ENCODE measurements around the gene F8. TPM values are rescaled to one million over a fixed set of nuclear protein-coding genes. Genes with fewer than 3 reads are reported as not detected.
A peak's percentile ranks its signal among the peaks of the same experiment; 100 is the strongest.

Gene F8
- total and polyA plus RNA-seq, 2 of the 4 experiments (the other 2 are of a cell fraction), result 1.4 to 1.5 TPM

DNA sequence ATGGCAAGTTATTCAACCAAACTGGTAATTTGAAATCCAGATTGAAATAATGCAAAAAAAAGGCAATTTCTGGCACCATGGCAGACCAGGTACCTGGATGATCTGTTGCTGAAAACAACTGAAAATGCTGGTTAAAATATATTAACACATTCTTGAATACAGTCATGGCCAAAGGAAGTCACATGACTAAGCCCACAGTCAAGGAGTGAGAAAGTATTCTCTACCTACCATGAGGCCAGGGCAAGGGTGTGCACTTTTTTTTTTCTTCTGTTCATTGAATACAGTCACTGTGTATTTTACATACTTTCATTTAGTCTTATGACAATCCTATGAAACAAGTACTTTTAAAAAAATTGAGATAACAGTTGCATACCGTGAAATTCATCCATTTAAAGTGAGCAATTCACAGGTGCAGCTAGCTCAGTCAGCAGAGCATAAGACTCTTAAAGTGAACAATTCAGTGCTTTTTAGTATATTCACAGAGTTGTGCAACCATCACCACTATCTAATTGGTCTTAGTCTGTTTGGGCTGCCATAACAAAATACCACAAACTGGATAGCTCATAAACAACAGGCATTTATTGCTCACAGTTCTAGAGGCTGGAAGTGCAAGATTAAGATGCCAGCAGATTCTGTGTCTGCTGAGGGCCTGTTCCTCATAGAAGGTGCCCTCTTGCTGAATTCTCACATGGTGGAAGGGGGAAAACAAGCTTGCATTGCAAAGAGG, 212.4 kb downstream of the F8 start:
- in situ Hi-C loops (cut with MboI; ENCODE audit: low sequenced_read_pairs) (no loop called here), intact Hi-C loops (cut with micrococcal nuclease) (loop anchor here (1.0 kb wide), 1 partner anchor 40 kb away; no protein-coding TSS in a partner anchor), dilution Hi-C loops (cut with HindIII; ENCODE audit: low sequenced_read_pairs, unreplicated experiment) (no loop called here)
- no peak overlapping the region for H2BK15ac ChIP-seq (ENCODE audit: low read depth, low read length)
- no peak overlapping the region for H3K4ac ChIP-seq (ENCODE audit: low read depth, low read length)
- no peaks in the 10 kb centered on the region for H3K79me1 ChIP-seq (ENCODE audit: low read depth in 1 of 2, low read length in 2 of 2)
- DNase-seq, result peak; percentile 17
- H3K56ac ChIP-seq (ENCODE audit: extremely low read depth, insufficient read depth, low read length), result no peak overlapping the region
- no peak overlapping the region for H2BK20ac ChIP-seq (ENCODE audit: low read depth, low read length)
- no TSS peak for BruUV-seq (replicated peaks)
- ATAC-seq (ENCODE audit: low read depth), result 0 out of 2 replicates have a peak, but pooled peaks have one; percentile 8
- H3K4me2 ChIP-seq (ENCODE audit: low read depth, low read length), result no peak overlapping the region
- H3K4me3 ChIP-seq (ENCODE audit: insufficient read depth, low read depth, low read length), result no peak overlapping the region
- H4K5ac ChIP-seq (ENCODE audit: low read depth, low read length), result no peak overlapping the region
- H3K18ac ChIP-seq (ENCODE audit: low read depth, low read length), result no peak overlapping the region
- H3K9ac ChIP-seq (ENCODE audit: low read depth, low read length), result no peak overlapping the region
- no peak overlapping the region for H4K91ac ChIP-seq (ENCODE audit: insufficient read depth, low read depth, low read length)
- POLR2A ChIA-PET (ENCODE audit: unreplicated experiment), result no interaction called here
- H4K8ac ChIP-seq (ENCODE audit: low read depth in 2 of 2, low read length in 2 of 2), result no peak overlapping the region
- no peaks in the 10 kb centered on the region for H3K9me3 ChIP-seq (ENCODE audit: control insufficient read depth, insufficient read depth, low read length)
- no peak overlapping the region for H2AK9ac ChIP-seq (replicated peaks; ENCODE audit: low read depth, low read length, poor library complexity)
- H3K14ac ChIP-seq (replicated peaks; ENCODE audit: low read depth, low read length), result no peak overlapping the region
- no peaks in the 10 kb centered on the region for H3K36me3 ChIP-seq (ENCODE audit: control insufficient read depth, insufficient read depth, low read length)
- H2BK5ac ChIP-seq (ENCODE audit: low read depth, low read length, poor library complexity, severe bottlenecking), result no peak overlapping the region
- TF ChIP-seq POLR2A (IDR thresholded peaks at IDR 0.05; ENCODE audit: low read depth, low read length) (no peak), CEBPB (IDR thresholded peaks at IDR 0.05; ENCODE audit: low read depth, low read length) (peak; percentile 63)
- H3K23ac ChIP-seq (ENCODE audit: low read depth, low read length), result no peak overlapping the region
- H3K27me3 ChIP-seq (ENCODE audit: control insufficient read depth, insufficient read depth, low read length), result no peaks in the 10 kb centered on the region
- no peaks in the 10 kb centered on the region for H4K20me1 ChIP-seq (ENCODE audit: insufficient read depth, low read length)
- H2AK5ac ChIP-seq (ENCODE audit: low read depth, low read length), result no peak overlapping the region
- H2AFZ ChIP-seq (replicated peaks; ENCODE audit: low read length, poor library complexity), result no peak overlapping the region
- H3K9me1 ChIP-seq (ENCODE audit: insufficient read depth, low read length), result peaks cover 3% of the 10 kb centered on the region; the same call in 1 of the 2 replicates
- H2BK120ac ChIP-seq (ENCODE audit: low read depth, low read length), result no peak overlapping the region
- CTCF ChIA-PET, result no interaction called here
- H3K4me1 ChIP-seq (ENCODE audit: control insufficient read depth, insufficient read depth, low read length), result no peaks in the 10 kb centered on the region
- no peak overlapping the region for H3K27ac ChIP-seq (ENCODE audit: insufficient read depth, low read length)
- whole genome bisulfite sequencing, 2 experiments (ENCODE audit: extremely low coverage in 2 of 2, insufficient read length in 1 of 2), result no CpG with 5 or more reads among the region's 1 CpG
